Esophagus muscularis mucosa (tissue), 4 donors: ENCODE measurements around the gene TMEM207.

Experiments used
- CTCF ChIP-seq, 3 experiments: fragments of 200-600 bp in 2 of 3; fragments of 450-650 bp in 1 of 3; sonication (generic) in 2 of 3; IDR thresholded peaks; one replicate each; pipeline ENCODE4 v1.5.1; 2017 to 2019; ENCODE audit warnings: antibody characterized with exemption in 3 of 3, mild to moderate bottlenecking in 2 of 3, moderate library complexity in 1 of 3
- EP300 ChIP-seq: sonication (generic); formaldehyde crosslinking; IDR thresholded peaks from one replicate; pipeline ENCODE4 v1.6.1; 2017; ENCODE audit warnings: antibody characterized with exemption
- POLR2A ChIP-seq: fragments of 450-650 bp; IDR thresholded peaks from one replicate; pipeline ENCODE4 v1.6.1; 2017; ENCODE audit warnings: antibody characterized with exemption, moderate library complexity, mild to moderate bottlenecking, low read depth
- POLR2AphosphoS5 ChIP-seq, 2 donors: sonication (generic); formaldehyde crosslinking; IDR thresholded peaks; one replicate each; pipeline ENCODE4 v1.6.1; 2017; ENCODE audit warnings: antibody characterized with exemption in 2 of 2

DNA sequence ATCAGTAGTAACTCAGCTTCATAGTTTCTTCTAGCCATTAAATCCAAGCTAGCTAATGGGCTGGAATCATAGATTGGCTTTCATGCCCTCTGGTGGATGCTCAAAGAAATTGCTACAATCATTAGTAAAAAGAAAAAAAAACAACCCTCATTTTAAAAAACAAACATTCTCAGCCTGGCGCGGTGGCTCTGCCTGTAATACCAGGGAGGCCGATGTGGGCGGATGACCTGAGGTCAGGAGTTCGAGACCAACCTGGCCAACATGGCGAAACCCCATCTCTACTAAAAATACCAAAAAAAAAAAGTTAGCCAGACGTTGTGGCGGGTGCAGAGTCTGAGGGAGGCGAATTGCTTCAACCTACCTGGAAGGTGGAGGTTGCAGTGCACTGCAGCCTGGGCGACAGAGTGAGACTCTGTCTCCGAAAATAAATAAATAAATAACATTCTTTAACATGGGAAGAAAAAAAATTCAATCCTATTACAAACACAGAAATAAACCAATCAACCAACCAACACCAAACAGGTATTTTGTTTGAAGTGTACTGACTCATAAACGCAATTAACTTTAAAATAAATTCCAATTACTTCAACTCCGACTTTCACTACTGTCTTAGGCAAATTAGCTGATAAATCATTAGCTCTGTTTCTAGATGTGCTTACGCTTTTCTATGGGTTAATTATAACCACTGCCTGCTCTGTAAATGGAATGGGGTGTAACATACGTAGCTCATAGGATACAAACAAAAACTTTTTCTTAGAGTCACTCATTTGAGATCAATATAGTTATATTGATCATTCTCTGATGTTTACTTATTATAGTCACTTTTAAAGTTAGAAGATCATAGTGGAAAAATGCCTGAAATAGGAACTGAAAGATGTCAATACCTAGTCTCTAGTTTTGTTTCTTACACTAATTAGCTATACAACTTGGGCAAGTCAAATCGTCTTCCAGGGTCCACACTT is 24.9 kb downstream of the TMEM207 start:
- peak; percentile 50 to 67 (median 66) for TF ChIP-seq CTCF (IDR thresholded peaks at IDR 0.05)
- TF ChIP-seq POLR2A = no peak
- TF ChIP-seq POLR2AphosphoS5 (IDR thresholded peaks at IDR 0.05) = no peak
- TF ChIP-seq EP300 = no peak
